Ishikawa (cell line): ENCODE data around the gene PCID2.

ENCODE experiments used
- CEBPB ChIP-seq: IDR thresholded peaks from 2 replicates; pipeline ENCODE4 v1.6.1; 2012
- CREB1 ChIP-seq: IDR thresholded peaks from 2 replicates; pipeline ENCODE4 v1.6.1; 2012; ENCODE audit warnings: low read depth
- EGR1 ChIP-seq: IDR thresholded peaks from 2 replicates; pipeline ENCODE4 v1.6.1; 2012
- EP300 ChIP-seq: IDR thresholded peaks from 2 replicates; pipeline ENCODE4 v1.6.1; 2012; ENCODE audit warnings: borderline replicate concordance
- FOXM1 ChIP-seq: IDR thresholded peaks from 2 replicates; pipeline ENCODE4 v1.6.1; 2012; ENCODE audit warnings: low read depth, borderline replicate concordance
- NFIC ChIP-seq: IDR thresholded peaks from 2 replicates; pipeline ENCODE4 v1.6.1; 2012
- RAD21 ChIP-seq: IDR thresholded peaks from 2 replicates; pipeline ENCODE4 v1.6.1; 2012; ENCODE audit warnings: low read depth
- TAF1 ChIP-seq: IDR thresholded peaks from 2 replicates; pipeline ENCODE4 v1.6.1; 2012; ENCODE audit warnings: low read depth, mild to moderate bottlenecking
- TCF12 ChIP-seq: IDR thresholded peaks from 2 replicates; pipeline ENCODE4 v1.6.1; 2012; ENCODE audit warnings: low read depth
- TEAD4 ChIP-seq: IDR thresholded peaks from 2 replicates; pipeline ENCODE4 v1.6.1; 2012
- YY1 ChIP-seq: IDR thresholded peaks from 2 replicates; pipeline ENCODE4 v1.6.1; 2012; ENCODE audit warnings: low read depth
- ZBTB7A ChIP-seq: IDR thresholded peaks from 2 replicates; pipeline ENCODE4 v1.6.1; 2012; ENCODE audit warnings: low read depth
- TF ChIP-seq, protein P1 (sequence below): IDR thresholded peaks from 2 replicates; pipeline ENCODE4 v1.6.1; 2012
- TF ChIP-seq, protein P2 (sequence below): IDR thresholded peaks from 2 replicates; pipeline ENCODE4 v1.6.1; 2012
- TF ChIP-seq, protein P3 (sequence below): IDR thresholded peaks from 2 replicates; pipeline ENCODE4 v1.6.1; 2012; ENCODE audit warnings: low read depth, mild to moderate bottlenecking

PCID2 gene

DNA sequence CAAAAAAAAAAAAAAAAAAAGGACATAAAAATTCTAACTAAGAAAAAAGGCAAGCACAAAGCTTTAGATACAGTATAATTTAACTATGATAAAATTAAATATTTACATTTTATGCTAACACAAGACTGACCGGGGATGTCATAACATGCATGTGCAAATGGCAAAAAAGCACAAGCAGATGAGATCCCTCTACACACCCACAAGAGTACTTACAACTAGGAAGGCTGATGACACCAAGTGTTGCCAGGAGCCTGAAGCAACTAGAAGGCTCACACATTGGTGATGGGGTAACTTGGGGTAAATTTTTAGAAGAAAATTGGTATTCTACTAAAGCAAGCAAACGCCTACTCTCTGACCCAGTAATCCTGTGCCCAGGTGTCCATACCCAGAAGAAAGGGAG is 6.7 kb downstream of the PCID2 start:
- no peak for TF ChIP-seq EP300
- no peak for TF ChIP-seq NFIC
- TF ChIP-seq, protein P1, sequence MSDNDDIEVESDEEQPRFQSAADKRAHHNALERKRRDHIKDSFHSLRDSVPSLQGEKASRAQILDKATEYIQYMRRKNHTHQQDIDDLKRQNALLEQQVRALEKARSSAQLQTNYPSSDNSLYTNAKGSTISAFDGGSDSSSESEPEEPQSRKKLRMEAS, result no peak
- TF ChIP-seq ZBTB7A, result no peak
- no peak for TF ChIP-seq TEAD4
- TF ChIP-seq CREB1, result no peak
- TF ChIP-seq TAF1, result no peak
- TF ChIP-seq TCF12, result no peak
- no peak for TF ChIP-seq YY1
- no peak for TF ChIP-seq EGR1
- TF ChIP-seq FOXM1, result no peak
- no peak for TF ChIP-seq RAD21
- TF ChIP-seq CEBPB, result no peak
- TF ChIP-seq, protein P2, sequence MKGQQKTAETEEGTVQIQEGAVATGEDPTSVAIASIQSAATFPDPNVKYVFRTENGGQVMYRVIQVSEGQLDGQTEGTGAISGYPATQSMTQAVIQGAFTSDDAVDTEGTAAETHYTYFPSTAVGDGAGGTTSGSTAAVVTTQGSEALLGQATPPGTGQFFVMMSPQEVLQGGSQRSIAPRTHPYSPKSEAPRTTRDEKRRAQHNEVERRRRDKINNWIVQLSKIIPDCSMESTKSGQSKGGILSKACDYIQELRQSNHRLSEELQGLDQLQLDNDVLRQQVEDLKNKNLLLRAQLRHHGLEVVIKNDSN, result no peak
- TF ChIP-seq, protein P3, sequence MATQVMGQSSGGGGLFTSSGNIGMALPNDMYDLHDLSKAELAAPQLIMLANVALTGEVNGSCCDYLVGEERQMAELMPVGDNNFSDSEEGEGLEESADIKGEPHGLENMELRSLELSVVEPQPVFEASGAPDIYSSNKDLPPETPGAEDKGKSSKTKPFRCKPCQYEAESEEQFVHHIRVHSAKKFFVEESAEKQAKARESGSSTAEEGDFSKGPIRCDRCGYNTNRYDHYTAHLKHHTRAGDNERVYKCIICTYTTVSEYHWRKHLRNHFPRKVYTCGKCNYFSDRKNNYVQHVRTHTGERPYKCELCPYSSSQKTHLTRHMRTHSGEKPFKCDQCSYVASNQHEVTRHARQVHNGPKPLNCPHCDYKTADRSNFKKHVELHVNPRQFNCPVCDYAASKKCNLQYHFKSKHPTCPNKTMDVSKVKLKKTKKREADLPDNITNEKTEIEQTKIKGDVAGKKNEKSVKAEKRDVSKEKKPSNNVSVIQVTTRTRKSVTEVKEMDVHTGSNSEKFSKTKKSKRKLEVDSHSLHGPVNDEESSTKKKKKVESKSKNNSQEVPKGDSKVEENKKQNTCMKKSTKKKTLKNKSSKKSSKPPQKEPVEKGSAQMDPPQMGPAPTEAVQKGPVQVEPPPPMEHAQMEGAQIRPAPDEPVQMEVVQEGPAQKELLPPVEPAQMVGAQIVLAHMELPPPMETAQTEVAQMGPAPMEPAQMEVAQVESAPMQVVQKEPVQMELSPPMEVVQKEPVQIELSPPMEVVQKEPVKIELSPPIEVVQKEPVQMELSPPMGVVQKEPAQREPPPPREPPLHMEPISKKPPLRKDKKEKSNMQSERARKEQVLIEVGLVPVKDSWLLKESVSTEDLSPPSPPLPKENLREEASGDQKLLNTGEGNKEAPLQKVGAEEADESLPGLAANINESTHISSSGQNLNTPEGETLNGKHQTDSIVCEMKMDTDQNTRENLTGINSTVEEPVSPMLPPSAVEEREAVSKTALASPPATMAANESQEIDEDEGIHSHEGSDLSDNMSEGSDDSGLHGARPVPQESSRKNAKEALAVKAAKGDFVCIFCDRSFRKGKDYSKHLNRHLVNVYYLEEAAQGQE, result no peak

DNA sequence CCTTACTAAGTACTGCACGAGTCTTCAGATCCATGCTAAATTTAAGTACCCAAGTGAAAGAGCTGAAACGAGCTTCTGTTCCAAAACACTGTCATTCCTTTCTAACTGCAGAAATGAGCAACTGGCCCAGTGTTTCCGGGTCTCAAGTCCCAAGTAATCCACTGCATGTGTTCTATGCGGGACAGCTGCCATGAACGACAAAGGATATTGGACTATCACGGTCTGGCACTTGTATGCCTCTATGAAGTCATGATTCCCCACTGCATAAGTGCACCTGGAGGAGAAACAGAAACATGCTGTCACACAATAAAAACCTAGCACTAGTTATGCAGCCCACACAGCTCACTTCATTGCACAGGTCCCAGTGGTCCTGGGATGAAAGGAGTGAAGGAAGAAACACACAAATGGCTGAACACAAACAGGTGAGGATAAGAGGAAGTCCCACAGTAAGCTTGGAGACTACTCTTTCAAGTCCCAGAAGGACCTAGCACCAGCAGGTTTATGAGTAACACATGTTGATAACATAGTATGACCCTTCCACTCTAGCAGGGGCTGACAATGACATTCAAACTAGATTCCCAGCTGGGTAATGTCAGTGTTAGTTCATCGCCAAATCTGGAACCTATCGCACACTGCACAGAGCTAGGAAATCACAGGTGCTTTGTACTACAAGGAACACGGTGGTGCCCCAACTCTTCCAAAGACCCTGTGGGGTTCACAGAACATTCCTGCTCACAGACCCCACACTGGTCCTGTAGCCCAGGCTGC is 11.3 kb downstream of the PCID2 start:
- no peak for TF ChIP-seq CEBPB
- TF ChIP-seq, protein P2, result no peak
- TF ChIP-seq NFIC, result no peak
- no peak for TF ChIP-seq FOXM1
- no peak for TF ChIP-seq RAD21
- TF ChIP-seq EGR1, result no peak
- no peak for TF ChIP-seq TCF12
- no peak for TF ChIP-seq TAF1
- TF ChIP-seq, protein P1, result no peak
- no peak for TF ChIP-seq CREB1
- no peak for TF ChIP-seq EP300
- no peak for TF ChIP-seq YY1
- TF ChIP-seq TEAD4, result no peak
- TF ChIP-seq ZBTB7A, result no peak
- TF ChIP-seq, protein P3, result no peak

DNA sequence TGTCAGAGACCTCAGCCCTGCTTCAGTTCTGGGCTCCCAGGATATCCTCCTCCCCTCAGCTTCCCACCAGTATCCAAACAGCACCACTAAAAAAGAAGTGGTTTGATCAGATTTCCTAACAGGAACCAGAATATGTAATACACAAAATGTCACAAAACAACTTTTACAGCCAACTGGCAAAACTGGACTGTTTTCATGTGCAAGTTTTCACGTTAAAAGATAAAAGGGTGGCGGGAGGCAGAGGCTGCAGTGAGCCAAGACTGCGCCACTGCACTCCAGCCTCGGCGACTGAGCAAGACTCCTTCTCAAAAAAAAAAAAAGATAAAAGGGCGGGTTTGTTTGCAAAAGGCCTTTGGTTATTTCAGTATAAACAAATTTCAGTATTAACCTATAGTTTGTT is 13.1 kb downstream of the PCID2 start:
- TF ChIP-seq, protein P1, result no peak
- no peak for TF ChIP-seq TEAD4
- TF ChIP-seq CEBPB, result no peak
- TF ChIP-seq, protein P3, result no peak
- TF ChIP-seq YY1, result no peak
- TF ChIP-seq EGR1, result no peak
- TF ChIP-seq TCF12, result no peak
- no peak for TF ChIP-seq RAD21
- no peak for TF ChIP-seq TAF1
- TF ChIP-seq NFIC, result no peak
- TF ChIP-seq, protein P2, result no peak
- TF ChIP-seq ZBTB7A, result no peak
- no peak for TF ChIP-seq EP300
- TF ChIP-seq CREB1, result no peak
- TF ChIP-seq FOXM1, result no peak
